HG03135 (cell line): ENCODE results near the gene RNF141.
A peak's percentile ranks its signal among the peaks of the same experiment; 100 is the strongest.

Experiments used
- ATAC-seq: cut with Tn5 transposase; IDR thresholded peaks from one replicate; pipeline ENCODE4 v1.9.1; 2021; ENCODE audit warnings: mild to moderate bottlenecking, moderate library complexity; ENCODE audit not compliant: unreplicated experiment

Gene RNF141, protein sequence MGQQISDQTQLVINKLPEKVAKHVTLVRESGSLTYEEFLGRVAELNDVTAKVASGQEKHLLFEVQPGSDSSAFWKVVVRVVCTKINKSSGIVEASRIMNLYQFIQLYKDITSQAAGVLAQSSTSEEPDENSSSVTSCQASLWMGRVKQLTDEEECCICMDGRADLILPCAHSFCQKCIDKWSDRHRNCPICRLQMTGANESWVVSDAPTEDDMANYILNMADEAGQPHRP

GRCh38 chr11:10540915-10541560, at the start of gene RNF141:
Gene RNF141, minus strand, starts transcription at chr11:10541187. Its CDS starts 7,029 bp downstream, at chr11:10534158.
- ATAC-seq = peak; percentile 99

DNA sequence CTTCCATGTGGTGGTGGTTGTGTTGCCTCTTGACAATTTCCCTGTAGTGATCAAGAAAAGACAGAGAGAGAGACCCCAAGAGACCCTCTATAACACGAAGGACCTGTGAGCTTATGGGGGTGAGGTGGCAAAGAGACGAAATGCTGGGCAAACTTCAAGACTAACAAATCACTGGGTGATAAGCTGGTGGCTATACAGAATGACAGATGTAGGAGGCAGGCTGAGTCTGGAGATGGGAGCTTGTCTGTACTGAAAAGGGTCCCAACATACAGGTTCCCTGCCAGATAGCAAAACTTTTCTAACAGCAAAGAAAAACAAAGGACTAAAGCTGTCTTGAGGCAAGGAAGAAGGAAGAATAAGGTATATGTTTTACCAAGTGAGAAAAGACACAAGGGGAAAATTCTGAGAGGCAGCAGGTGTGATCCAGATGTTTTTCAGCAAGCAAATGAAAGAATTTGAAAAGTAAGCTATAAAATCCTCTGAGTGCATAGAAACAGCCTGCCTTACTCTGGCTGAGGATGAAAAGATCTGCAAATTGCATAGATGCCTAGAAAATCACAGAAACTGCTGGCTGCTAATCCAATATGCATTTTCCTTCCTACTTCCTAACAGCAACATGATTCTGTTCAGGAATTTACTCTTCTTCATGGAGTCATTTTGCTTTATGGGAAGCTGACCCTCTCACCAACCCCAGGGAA, 49.4 kb upstream of the RNF141 start:
- ATAC-seq = no peak

DNA sequence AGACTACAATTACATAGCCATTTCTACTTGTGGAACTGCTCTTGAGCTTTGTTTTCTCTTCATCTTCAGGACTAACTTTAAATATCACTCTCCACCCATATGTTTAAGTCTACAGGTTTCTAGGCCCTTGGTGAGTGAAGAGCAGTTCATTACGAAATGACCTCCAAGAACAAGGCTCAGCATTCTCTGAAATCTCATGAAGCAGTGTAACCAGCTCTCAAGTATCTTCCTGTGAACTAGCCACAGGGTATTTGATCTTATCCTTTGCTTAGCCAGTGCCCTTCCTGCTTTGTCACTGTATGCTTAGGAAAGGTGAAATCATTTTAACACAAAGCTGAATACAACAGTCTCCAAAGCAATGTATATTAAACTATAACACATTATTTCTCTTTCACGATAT, 47.9 kb upstream of the RNF141 start:
- ATAC-seq = no peak

GRCh38 chr11:10587995-10588394, 47.0 kb upstream of the RNF141 start:
- no peak for ATAC-seq

- ATAC-seq = no peak
Measured at GRCh38 chr11:10587388-10587787, 46.4 kb upstream of the RNF141 start.

DNA sequence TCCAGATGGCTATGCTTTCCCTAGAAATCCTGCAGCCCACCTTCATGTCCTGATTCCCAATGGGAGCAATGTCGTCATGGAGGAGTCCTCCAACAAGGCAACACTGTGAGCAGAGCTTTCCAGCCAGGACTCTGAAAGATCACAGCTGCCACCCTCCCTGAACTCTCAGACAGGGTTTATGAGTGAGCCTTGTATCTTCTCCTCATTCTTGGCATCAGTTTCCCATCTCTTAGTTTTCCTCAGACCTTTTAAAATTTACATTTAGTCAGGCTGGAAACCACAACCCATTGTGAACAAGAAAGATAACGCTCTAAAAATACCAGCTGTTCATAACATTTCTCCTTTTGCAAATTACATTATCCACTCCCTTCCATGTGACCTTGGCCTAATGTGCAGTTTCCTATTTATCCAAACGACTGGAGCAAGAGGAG, 43.1 kb upstream of the RNF141 start:
- no peak for ATAC-seq

DNA sequence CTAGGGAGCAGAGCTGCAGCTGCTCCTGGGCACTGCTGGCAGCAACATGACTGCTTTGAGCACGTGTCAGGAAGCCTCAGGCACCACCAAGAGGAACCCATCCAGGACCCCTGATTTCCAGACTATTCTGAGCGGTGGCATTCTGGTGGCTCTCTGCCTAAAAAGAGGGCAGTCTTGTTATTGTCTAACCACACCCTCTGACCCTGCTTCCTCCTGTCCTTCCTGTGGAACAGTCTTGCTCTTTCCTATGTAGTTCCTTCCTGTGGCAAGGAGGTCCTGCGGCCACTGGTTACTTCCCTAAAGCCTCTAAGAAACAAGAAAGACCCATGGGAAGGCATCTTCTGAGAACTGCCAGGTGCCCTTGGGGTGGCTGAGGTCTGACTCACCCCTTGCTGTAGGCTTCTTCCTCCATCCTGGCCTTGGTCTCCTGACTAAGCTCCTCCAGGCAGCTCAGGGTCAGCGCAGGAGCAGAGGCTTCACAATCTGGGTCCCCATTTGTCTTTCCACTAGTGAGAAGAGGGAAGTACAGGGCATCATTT, 40.6 kb upstream of the RNF141 start:
- no peak for ATAC-seq

- no peak for ATAC-seq
Measured at GRCh38 chr11:10580623-10581022, 39.6 kb upstream of the RNF141 start.

DNA sequence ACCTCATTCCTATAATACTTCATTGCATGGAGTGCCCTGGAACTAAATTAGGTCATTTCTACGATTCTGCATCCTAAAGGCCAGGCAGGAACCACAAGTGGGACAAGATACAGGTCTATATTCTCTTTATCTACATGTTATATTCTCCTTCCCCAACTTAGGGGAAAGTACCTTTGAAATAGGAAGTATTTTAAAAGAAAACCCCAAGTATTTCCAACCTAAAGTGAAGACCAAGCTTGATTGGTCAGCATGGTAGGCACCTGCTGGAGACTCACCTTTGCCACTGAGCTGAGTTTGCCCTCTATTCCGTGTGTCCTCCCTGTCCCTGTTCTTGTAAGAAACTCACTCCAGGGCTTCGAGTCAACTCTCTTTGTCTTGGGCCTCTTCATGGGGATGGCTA, 38.7 kb upstream of the RNF141 start:
- ATAC-seq = no peak

DNA sequence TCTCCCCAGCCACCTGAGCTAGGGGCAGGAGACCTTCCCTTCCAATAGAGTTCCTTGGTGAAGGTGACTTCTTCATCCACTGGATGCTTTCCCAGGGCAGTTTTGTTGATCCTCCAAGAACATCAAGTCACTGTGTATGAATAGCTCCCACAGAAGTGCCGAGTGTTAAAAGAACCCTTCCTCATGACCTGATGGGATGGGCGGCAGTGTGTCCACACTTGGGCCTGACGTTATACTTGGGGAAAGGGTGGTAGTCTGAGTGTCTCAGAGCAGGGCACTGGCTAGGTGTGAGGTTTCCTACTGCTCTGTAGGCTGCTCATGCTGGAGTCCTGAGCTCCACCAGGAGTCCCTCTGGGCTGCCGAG, 35.0 kb upstream of the RNF141 start:
- ATAC-seq = no peak

DNA sequence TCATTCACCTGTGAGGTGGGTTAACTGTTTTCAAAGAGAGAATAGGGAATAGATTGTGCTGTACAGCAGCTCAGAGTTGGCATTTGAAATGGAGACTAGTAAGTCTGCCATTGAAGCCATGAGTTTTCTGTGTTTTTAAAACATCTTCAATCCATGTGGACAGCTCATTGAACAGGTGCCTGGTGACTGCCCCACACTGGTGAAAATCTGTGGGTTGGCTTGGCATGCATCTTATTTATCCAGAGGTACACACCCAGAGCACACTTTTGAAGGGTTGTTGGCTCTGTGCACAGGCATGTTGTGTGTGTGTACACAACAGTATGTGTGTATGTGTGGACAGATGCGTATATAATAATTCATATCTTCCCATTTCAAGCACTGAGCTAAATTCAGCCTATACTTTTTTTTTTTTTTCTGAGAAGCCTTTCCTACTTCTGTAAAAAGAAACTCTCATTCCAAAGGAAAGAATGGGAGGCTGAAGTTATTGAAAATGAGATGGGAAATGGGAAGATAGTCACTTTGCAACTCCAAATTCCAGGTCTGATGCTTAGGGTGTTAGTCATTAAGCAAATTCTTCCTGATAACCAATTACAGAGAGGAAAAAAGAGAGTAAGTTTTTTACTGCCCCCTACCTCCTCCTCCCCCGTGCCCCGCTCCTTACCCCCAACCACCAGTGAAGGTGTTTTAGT, 34.5 kb upstream of the RNF141 start:
- ATAC-seq = no peak

DNA sequence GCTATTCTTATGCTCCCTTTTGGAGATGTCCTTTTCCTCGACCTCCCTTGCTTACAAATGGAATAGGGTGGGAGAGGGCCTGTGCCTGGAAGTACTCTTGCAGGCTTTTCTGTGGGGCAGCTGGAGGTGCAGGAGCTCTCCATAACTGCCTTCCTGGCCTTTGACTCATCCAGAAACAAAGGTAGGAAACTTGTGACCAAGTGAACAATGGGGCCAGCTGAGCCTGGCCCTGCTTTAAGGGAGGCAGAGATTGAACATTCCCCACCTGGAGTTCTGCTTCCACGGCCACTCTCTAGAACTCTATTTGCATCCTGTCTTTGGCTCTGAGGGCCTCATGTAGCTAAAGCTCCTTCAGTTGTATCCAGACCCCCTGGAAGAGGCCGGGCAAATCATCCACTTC, 32.6 kb upstream of the RNF141 start:
- ATAC-seq = no peak

GRCh38 chr11:10573028-10573427, 32.0 kb upstream of the RNF141 start:
- no peak for ATAC-seq

DNA sequence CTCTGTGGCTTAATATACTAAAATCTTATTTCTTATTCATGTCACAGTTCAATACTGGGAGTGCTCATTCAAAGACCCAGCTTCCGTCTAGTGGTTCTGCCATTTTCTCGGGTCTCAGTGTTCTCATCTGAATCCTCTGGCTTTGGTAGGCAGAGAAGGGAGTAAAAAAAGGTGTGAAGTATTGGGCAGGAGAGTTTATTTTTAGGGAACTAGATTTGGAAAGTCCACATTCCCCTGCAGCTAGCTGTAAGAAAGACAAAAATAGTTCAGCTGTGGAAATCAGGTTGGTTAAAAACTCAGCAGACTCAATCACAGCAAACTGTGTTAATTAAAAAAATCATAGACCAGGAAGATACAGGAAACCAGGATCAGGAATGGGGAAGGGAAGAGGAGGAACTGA, 31.5 kb upstream of the RNF141 start:
- ATAC-seq = no peak

DNA sequence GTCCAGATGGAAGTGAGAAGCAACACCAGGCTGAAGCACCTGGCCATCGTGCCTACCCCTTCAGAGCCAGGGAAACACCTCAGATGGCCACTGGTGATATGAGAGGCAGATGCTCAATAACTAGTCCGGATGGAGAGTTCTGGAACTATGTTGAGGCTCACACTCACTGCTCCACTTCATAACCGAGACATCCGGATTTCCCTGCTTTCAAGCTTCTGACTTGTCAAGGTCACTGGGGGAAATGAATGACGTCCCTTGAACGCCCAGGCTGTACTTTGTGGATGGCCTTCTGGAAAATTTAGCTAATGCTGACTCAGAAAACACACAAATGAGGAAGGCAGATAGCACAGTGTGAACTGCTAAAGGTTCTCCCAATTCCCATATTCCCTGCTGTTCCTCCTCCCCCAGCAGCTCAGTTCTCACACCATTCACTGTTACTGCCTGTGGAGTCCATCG, 27.5 kb upstream of the RNF141 start, which contains the start of gene LYVE1:
Gene LYVE1 (minus strand): TSS at position 180 of the 456 bp plus-strand sequence. CDS start 133 bp downstream, at position 47.
- no peak for ATAC-seq

DNA sequence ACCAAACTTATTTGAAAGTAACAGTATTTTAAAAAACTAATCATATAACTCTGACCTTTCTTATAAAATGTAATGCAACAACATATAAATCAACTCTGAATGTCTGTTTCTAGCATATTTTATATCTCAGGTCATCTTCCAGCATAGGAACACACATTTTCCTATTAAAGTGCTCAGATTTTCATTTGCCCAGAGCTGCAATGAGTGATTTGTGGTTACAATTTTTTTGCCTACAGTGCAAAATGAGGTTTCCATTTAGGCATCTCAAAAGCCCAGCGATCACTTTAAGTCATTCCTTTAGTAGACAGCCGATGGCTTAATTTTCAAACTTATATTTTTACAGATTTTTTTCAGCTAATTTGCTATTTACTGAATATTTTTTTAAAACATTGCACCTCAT, 26.5 kb upstream of the RNF141 start:
- ATAC-seq = no peak

- no peak for ATAC-seq
Measured at GRCh38 chr11:10566257-10566957, 25.4 kb upstream of the RNF141 start.

GRCh38 chr11:10565493-10565892, 24.5 kb upstream of the RNF141 start:
- no peak for ATAC-seq

GRCh38 chr11:10564696-10565318, 23.8 kb upstream of the RNF141 start:
- ATAC-seq = no peak

- no peak for ATAC-seq
Measured at GRCh38 chr11:10564030-10564429, 23.0 kb upstream of the RNF141 start.
